ENCODE measurements around the gene ERGIC3.
"Not testable (repeated sequence)": the region's sequence is repeated elsewhere in the genome, so short reads cannot be mapped to it uniquely, and the experiment has no call there.

Gene ERGIC3

GRCh38 chr20:35517125-35517524 lies 24.8 kb upstream of the ERGIC3 start:
- no peak for DNase-seq (ENCODE audit: low read depth)
- no peak overlapping the region for H3K4me3 ChIP-seq (ENCODE audit: low read depth, low read length)
- no peak for TF ChIP-seq CTCF (IDR thresholded peaks at IDR 0.05; ENCODE audit: insufficient read depth, low read depth, low read length, missing control alignments)

DNA sequence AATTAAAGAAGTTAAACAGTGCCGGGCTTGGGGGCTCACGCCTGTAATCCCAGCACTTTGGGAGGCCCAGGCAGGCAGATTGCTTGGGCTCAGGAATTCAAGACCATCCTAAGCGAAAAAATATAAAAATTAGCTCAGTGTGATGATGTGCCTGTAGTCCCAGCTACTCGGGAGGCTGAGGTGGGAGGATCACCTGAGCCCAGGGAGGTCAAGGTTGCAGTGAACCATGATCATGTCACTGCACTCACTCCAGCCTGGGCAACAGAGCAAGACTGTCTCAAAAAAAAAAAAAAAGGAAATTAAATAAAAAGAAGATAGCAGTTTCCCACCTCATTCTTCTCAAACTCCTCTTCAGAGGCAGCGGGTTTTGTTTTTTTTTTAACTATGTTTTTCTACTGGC lies 24.1 kb upstream of the ERGIC3 start:
- DNase-seq (ENCODE audit: low read depth); H3K4me3 ChIP-seq (ENCODE audit: low read depth, low read length): not testable (repeated sequence)

DNA sequence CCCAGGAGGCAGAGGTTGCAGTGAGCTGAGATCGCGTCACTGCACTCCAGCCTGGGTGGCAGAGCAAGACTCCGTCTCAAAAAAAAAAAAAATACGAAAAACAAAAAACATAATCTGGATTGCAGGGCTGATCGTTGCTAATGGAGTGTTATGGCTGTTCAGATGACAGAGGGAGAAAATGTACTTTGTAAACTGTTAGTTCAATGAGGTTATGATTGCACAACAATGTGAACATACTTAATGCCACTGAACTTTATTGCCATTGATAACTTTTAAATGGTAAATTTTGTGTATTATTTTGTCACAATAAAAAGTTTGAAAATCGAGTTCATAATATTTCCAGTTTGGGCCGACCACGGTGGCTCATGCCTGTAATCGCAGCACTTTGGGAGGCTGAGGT lies 22.9 kb upstream of the ERGIC3 start:
- H3K4me3 ChIP-seq (ENCODE audit: low read depth, low read length), result no peak overlapping the region
- no peak for DNase-seq (ENCODE audit: low read depth)
- TF ChIP-seq CTCF (IDR thresholded peaks at IDR 0.05; ENCODE audit: insufficient read depth, low read depth, low read length, missing control alignments), result no peak

GRCh38 chr20:35523298-35523888 lies 18.5 kb upstream of the ERGIC3 start:
- no peak overlapping the region for H3K4me3 ChIP-seq (ENCODE audit: low read depth, low read length)
- DNase-seq (ENCODE audit: low read depth), result peak; percentile 21
- peak; percentile 63 for TF ChIP-seq CTCF (IDR thresholded peaks at IDR 0.05; ENCODE audit: insufficient read depth, low read depth, low read length, missing control alignments)

- no peak for DNase-seq (ENCODE audit: low read depth)
- no peak overlapping the region for H3K4me3 ChIP-seq (ENCODE audit: low read depth, low read length)
- TF ChIP-seq CTCF (IDR thresholded peaks at IDR 0.05; ENCODE audit: insufficient read depth, low read depth, low read length, missing control alignments), result no peak
Observed at GRCh38 chr20:35525639-35526038, 16.2 kb upstream of the ERGIC3 start.

DNA sequence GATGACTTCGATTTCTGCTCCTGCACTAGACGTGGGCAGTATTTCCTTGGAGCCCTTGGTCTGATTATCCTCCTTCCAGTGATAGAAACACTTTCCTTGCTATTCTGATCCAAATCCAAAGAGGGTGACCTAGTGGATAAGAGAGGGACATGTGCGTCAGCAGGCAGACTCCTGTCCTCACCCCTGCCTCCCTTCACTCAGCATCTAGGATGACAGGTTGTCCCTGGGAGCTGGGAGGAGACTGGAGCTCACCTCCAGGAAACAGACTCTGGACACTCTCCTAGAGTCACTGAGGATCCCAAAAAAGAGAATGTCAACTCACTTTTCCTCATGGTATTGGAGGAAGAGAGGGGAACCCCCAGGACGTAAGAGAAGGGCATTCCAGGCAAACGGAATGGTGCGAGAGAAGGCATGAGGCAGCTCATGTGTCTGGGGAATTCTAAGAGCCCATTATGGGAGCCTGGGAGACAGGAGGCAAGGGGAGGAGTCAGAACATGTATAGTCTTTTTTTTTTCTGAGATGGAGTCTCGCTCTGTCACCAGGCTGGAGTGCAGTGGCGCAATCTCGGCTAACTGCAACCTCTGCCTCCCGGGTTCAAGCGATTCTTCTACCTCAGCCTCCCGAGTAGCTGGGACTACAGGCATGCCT lies 14.6 kb upstream of the ERGIC3 start:
- no peak overlapping the region for H3K4me3 ChIP-seq (ENCODE audit: low read depth, low read length)
- no peak for DNase-seq (ENCODE audit: low read depth)
- no peak for TF ChIP-seq CTCF (IDR thresholded peaks at IDR 0.05; ENCODE audit: insufficient read depth, low read depth, low read length, missing control alignments)

DNA sequence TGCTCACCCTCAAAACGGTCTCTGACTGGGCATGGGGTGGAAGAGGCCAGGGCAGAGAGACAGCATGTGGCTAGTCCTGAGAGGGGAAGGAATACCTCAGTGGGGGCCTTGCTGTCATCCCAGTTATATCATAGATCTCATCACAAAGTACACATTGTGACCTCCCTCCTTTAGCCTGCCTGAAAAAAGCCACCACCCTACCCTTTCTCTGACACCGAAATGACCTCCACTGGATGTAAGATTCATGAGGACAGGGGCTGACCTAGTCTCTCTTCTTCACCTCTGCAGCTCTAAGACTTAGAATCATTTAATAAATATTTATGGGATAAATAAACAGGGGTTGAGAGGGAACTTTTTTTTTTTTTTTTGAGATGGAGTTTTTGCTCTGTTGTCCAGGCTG lies 12.3 kb upstream of the ERGIC3 start, which contains the start of gene C20orf173:
C20orf173 (minus strand) TSS at position 101 of the 400 bp plus-strand sequence. CDS start 279 bp downstream, outside the sequence.
- DNase-seq (ENCODE audit: low read depth), result no peak
- no peak within 1 kb of the TSS for H3K4me3 ChIP-seq (ENCODE audit: low read depth, low read length)
- no peak for TF ChIP-seq CTCF (IDR thresholded peaks at IDR 0.05; ENCODE audit: insufficient read depth, low read depth, low read length, missing control alignments)
